SU-DHL-6 (cell line): ENCODE results near the gene KIF5C.

Source experiments
- EZH2phosphoT487 ChIP-seq: fragments of 200-600 bp; sonication (generic), shearing (Covaris generic); conservative IDR thresholded peaks from 2 replicates; pipeline ENCODE4 v1.6.1; 2018; ENCODE audit warnings: mild to moderate bottlenecking, antibody characterized with exemption, low read length, moderate library complexity, mixed read lengths
- TF ChIP-seq, protein P1 (sequence below): fragments of 200-600 bp; sonication (generic); IDR thresholded peaks from one replicate; pipeline ENCODE4 v1.5.1; 2017; ENCODE audit warnings: antibody characterized with exemption, mild to moderate bottlenecking, low read length, moderate library complexity; ENCODE audit not compliant: insufficient read depth, poor library complexity, severe bottlenecking

DNA sequence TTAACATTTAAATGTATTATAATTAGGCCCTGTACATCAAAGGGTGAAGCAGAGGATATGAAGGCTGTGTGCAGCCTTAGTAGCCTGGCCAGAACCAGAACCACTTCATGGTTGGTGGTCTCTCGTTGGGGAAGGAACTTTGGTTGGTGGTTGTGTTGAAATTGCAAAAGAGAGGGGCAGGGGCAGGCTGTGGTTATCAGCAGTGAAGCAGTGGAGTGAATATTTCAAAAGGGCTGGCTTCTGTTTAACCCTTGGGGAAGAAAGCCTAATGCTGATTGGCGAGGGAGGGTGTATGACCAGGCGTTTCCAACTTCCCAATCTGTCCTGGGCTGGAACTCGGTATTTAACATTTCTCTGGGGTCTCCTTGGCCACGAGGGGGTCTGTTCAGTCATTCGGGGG is 112.3 kb downstream of the KIF5C start:
- TF ChIP-seq, protein P1, sequence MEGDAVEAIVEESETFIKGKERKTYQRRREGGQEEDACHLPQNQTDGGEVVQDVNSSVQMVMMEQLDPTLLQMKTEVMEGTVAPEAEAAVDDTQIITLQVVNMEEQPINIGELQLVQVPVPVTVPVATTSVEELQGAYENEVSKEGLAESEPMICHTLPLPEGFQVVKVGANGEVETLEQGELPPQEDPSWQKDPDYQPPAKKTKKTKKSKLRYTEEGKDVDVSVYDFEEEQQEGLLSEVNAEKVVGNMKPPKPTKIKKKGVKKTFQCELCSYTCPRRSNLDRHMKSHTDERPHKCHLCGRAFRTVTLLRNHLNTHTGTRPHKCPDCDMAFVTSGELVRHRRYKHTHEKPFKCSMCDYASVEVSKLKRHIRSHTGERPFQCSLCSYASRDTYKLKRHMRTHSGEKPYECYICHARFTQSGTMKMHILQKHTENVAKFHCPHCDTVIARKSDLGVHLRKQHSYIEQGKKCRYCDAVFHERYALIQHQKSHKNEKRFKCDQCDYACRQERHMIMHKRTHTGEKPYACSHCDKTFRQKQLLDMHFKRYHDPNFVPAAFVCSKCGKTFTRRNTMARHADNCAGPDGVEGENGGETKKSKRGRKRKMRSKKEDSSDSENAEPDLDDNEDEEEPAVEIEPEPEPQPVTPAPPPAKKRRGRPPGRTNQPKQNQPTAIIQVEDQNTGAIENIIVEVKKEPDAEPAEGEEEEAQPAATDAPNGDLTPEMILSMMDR = no peak
- TF ChIP-seq EZH2phosphoT487 = no peak
